Activated CD8-positive, alpha-beta T cell treated with anti-CD3 and anti-CD28 coated beads, Interleukin-2, amount 10 ng/mL, durations not matched to agents 7 days and 5 days (primary cell): Measurements from ENCODE around the gene GPATCH3. TPM values are rescaled to one million over a fixed set of nuclear protein-coding genes. Genes with fewer than 3 reads are reported as not detected.
A peak's percentile ranks its signal among the peaks of the same experiment; 100 is the strongest.

Experiments
- ATAC-seq: fragments of 150-1000 bp; cut with Tn5 transposase; one replicate; pipeline ENCODE4 v1.10.0; 2021; ENCODE audit warnings: moderate library complexity
- CTCF ChIA-PET: fragments of 350-600 bp; sonication (Branson Sonifier 250); formaldehyde crosslinking; loops from one replicate; lab custom pipeline; 2021; ENCODE audit warnings: antibody characterized with exemption; lab: Charles Lee
- POLR2A ChIA-PET: fragments of 350-600 bp; sonication (Branson Sonifier 250); formaldehyde crosslinking; loops from one replicate; lab custom pipeline; 2021; ENCODE audit warnings: antibody characterized with exemption; lab: Charles Lee
- DNase-seq: peaks from one replicate; pipeline ENCODE4 v3.0.0-alpha.2; 2020
- H3K27ac Mint-ChIP-seq: one replicate; pipeline ENCODE4 v1.8.0; 2021; ENCODE audit warnings: mild to moderate bottlenecking, mixed read lengths
- H3K27me3 Mint-ChIP-seq: one replicate; pipeline ENCODE4 v1.8.0; 2021; ENCODE audit warnings: low read depth, mixed read lengths
- H3K36me3 Mint-ChIP-seq: one replicate; pipeline ENCODE4 v1.8.0; 2021; ENCODE audit warnings: low read depth, mixed read lengths
- H3K4me1 Mint-ChIP-seq: one replicate; pipeline ENCODE4 v1.8.0; 2021; ENCODE audit warnings: low read depth, mixed read lengths
- H3K4me3 Mint-ChIP-seq: one replicate; pipeline ENCODE4 v1.8.0; 2021; ENCODE audit warnings: mild to moderate bottlenecking, mixed read lengths
- H3K9me3 Mint-ChIP-seq: one replicate; pipeline ENCODE4 v1.8.0; 2022; ENCODE audit warnings: mixed read lengths; ENCODE audit not compliant: insufficient read depth
- total RNA-seq, 2 experiments: library from RNA; stranded (reverse); gene quantifications; one replicate each; pipeline ENCODE4 v1.2.3, GENCODE V29; 2021

Gene GPATCH3
- total RNA-seq, 2 experiments from 2014 or later: 14.9 to 16.4 TPM

DNA sequence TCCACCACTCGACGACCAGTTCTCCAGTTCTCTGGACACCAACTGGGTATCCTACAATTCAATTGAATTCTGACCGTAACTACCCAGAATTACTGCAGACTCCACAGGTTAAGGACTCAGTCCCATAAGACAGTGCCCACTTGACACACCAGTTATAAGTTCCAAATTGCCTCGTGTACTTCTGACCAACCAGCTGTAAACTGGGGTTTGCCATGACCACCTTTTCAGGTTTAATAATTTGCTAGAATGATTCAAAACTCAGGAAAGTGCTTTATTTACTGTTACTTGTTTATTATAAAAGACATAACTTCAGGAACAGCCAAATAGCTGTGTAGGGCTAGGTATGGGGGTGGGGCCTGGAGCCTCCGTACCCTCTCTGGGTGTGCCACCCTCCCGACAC, 36.6 kb upstream of the GPATCH3 start:
- DNase-seq: no peak
- H3K9me3 Mint-ChIP-seq: no peaks in the 10 kb centered on the region
- peaks cover 41% of the 10 kb centered on the region for H3K36me3 Mint-ChIP-seq
- POLR2A ChIA-PET: no interaction called here
- H3K27ac Mint-ChIP-seq: no peak overlapping the region
- no peak for ATAC-seq
- no peaks in the 10 kb centered on the region for H3K27me3 Mint-ChIP-seq
- no peak overlapping the region for H3K4me3 Mint-ChIP-seq
- H3K4me1 Mint-ChIP-seq: peaks cover 3% of the 10 kb centered on the region
- CTCF ChIA-PET: no interaction called here

DNA sequence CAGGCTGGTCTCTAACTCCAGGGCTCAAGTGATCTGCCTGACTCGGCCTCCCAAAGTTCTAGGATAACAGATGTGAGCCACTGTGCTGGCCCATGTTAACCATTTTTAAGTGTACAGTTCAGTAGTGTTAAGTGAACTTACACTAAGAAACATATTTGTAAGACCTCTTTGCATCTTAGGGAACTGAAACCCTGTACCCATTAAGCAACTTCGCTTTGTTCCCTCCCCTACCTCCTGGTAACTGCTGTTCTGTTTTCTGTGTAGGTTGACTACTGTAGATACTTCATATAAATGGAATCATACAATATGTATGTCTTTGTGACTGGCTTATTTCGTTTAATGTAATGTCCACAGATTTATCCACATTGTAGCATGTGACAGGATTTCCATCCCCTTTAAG, 32.3 kb upstream of the GPATCH3 start:
- DNase-seq (no peak), ATAC-seq (no peak)
- Mint-ChIP-seq H3K4me1 (peaks cover under 1% of the 10 kb centered on the region), H3K9me3 (no peaks in the 10 kb centered on the region), H3K27me3 (no peaks in the 10 kb centered on the region), H3K4me3 (no peak overlapping the region), H3K27ac (no peak overlapping the region), H3K36me3 (peaks cover 51% of the 10 kb centered on the region)
- ChIA-PET POLR2A (interaction anchor here (1.0 kb wide), 1 partner anchor 11 kb away, joined by 5 read pairs; the partner anchor contains the start of gene NUDC), CTCF (no interaction called here)

DNA sequence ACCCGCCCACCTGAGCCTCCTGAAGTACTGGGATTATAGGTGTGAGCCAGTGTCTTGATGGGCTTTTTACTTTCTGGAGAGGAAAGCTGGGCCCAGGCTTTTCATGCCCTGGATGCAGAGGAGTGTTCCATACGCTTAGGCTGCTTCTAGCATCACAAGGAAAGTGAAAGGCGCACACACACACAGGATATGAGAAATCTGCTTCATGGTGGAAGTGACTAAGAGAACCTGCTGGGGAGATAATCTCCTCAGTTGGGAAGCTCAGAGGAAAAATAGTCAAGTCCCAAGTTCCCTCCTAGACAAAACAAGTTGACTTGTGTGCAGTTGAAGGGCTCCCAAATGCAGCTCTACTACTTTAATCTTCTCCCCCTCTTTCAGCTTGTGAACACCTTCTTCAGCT, 23.4 kb upstream of the GPATCH3 start:
- Mint-ChIP-seq H3K4me1 (peaks cover 41% of the 10 kb centered on the region), H3K27ac (no peak overlapping the region), H3K9me3 (no peaks in the 10 kb centered on the region), H3K36me3 (peaks cover 47% of the 10 kb centered on the region), H3K27me3 (no peaks in the 10 kb centered on the region), H3K4me3 (no peak overlapping the region)
- DNase-seq (no peak), ATAC-seq (no peak)
- ChIA-PET CTCF (interaction anchor here (0.6 to 1.3 kb wide), 2 partner anchors 78 to 122 kb away, joined by 3 read pairs; no protein-coding TSS in a partner anchor), POLR2A (interaction anchor here (1.6 kb wide), 1 partner anchor 24 kb away, joined by 4 read pairs; no protein-coding TSS in a partner anchor)

DNA sequence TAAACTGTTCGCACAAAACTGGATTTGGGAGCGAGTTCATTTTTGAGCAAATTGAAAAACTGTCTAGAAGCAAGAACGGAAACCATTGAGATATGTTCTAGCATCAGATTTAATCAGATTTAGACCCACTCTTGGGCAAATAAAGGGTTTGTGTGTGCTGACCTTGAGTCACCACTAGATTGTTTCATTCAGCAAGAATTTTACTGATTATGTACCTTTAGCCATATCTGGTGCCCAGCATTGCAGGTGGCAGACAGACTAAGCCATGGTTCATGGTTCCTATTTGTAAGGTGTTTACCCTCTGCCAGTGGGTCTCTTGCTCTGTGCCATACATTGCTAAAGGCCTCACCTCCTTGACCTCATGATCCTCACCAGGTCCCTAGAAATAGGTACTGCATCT, 22.6 kb upstream of the GPATCH3 start:
- H3K4me1 Mint-ChIP-seq: peaks cover 41% of the 10 kb centered on the region

DNA sequence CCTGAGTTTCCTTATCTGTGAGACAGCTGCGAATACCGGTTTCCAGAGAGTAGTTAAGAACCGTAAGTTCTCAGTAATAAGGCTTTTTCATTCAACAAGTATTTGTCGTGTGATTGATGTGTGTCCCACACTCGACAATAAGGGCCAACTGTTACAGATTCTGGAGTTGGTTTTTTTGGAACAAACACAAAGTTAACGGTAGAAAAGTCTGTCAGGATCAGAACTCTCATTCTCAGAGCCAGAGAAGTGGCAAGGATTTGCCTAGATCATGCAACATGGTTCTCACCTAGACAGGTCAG, 22.1 kb upstream of the GPATCH3 start:
- H3K36me3 Mint-ChIP-seq: peaks cover 34% of the 10 kb centered on the region
- H3K27me3 Mint-ChIP-seq: no peaks in the 10 kb centered on the region
- ChIA-PET CTCF (interaction anchor here (0.9 kb wide), 1 partner anchor 75 kb away, joined by 3 read pairs; no protein-coding TSS in a partner anchor), POLR2A (interaction anchor here (0.7 to 2.4 kb wide), 3 partner anchors 22 to 380 kb away, joined by 3 to 17 read pairs (median 11); partner anchors contain the start of gene GPATCH3)
- ATAC-seq: no peak
- peak overlapping the region; percentile 98 for H3K4me3 Mint-ChIP-seq
- H3K4me1 Mint-ChIP-seq: peaks cover 40% of the 10 kb centered on the region
- H3K27ac Mint-ChIP-seq: peak overlapping the region; percentile 99
- H3K9me3 Mint-ChIP-seq: no peaks in the 10 kb centered on the region
- DNase-seq: no peak

More for the DNA sequence above, 22.6 kb upstream of the GPATCH3 start:
- H3K27me3 Mint-ChIP-seq: no peaks in the 10 kb centered on the region
- DNase-seq (no peak), ATAC-seq (no peak)
- H3K27ac Mint-ChIP-seq: peak overlapping the region; percentile 99
- H3K9me3 Mint-ChIP-seq: no peaks in the 10 kb centered on the region
- peak overlapping the region; percentile 98 for H3K4me3 Mint-ChIP-seq
- ChIA-PET CTCF (interaction anchor here (1.3 kb wide), 1 partner anchor 123 kb away, joined by 3 read pairs; no protein-coding TSS in a partner anchor), POLR2A (interaction anchor here (2.4 kb wide), 1 partner anchor 58 kb away, joined by 11 read pairs; no protein-coding TSS in a partner anchor)
- H3K36me3 Mint-ChIP-seq: peaks cover 38% of the 10 kb centered on the region

DNA sequence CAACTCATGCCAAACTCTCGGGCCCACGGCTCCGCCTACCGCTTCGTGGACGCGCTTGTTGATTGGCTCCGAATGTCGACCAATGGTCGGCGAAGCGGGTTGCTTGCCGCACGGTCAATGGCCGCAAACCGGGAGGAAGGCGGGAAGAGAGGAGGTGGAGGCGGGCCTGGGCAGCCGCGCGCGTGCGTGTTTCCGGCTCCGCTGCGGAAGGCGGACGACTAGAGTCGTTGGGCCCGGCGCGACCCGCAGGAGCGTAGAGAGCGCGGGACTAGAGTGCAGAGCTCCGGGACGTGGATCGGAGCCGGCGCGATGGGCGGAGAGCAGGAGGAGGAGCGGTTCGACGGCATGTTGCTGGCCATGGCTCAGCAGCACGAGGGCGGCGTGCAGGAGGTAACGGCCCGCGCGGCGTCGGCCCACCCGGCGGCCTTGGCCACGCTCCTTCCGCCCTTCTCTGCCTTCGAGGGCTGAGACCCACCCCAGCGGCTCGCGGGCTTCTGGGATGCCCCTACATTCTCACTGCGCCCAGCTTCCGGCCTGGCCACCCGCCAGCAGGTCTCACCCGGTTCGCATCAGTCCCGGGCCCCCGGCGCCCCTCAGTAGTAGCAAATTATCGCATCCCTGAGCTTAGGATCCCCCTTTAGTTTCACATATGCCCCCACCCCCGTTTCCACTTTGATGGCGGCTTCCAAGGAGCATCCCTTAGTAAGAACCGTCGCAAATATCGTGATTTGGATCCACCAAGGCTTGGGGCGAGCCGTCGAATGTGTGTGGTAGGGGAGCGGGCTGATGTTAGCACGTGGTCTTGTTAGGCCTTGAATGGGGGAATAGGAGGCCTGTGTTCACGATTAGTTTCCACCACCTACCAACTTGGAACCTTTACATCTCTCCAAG, 21.5 kb upstream of the GPATCH3 start, which contains the start of gene NUDC:
NUDC (plus strand) TSS at position 204 of the 891 bp plus-strand sequence; CDS start at position 310, 106 bp downstream.
- Mint-ChIP-seq H3K27ac (peak within 1 kb of the TSS; percentile 99), H3K9me3 (no peaks in the 10 kb centered on the region), H3K4me3 (peak within 1 kb of the TSS; percentile 98), H3K4me1 (peaks cover 36% of the 10 kb centered on the region), H3K27me3 (no peaks in the 10 kb centered on the region), H3K36me3 (peaks cover 31% of the 10 kb centered on the region)
- POLR2A ChIA-PET: interaction anchor here (0.6 to 2.4 kb wide), 6 partner anchors 10 to 379 kb away, joined by 3 to 17 read pairs (median 4); partner anchors contain the start of gene GPATCH3
- ATAC-seq (peak; percentile 95), DNase-seq (peak; percentile 98)
- CTCF ChIA-PET: interaction anchor here (0.9 to 2.2 kb wide), 2 partner anchors 21 to 75 kb away, joined by 3 to 5 read pairs; partner anchors contain the start of gene GPATCH3

DNA sequence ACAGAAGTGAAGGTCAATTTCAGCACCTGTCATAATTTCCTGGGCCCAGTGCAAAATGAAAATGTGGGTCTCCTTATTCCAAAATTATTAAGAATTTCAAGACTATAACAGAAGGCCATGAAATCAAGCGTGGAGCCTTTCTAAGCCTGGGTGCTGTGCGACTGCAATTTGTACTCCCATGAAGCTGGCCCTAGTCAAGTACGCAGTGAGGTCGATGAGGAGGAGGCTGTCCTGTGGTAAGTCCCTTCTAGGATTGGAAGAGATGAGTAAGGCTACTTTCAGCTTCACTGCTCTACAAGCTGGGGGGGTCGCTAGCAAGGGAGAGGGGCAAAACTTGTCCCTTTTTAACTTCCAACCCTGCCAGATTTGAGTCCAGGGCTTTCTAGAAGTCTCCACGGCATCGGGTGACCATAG, 20.9 kb upstream of the GPATCH3 start:
- Mint-ChIP-seq H3K27me3 (no peaks in the 10 kb centered on the region), H3K9me3 (no peaks in the 10 kb centered on the region), H3K36me3 (peaks cover 28% of the 10 kb centered on the region), H3K4me1 (peaks cover 36% of the 10 kb centered on the region), H3K27ac (peak overlapping the region; percentile 99), H3K4me3 (peak overlapping the region; percentile 98)
- POLR2A ChIA-PET: interaction anchor here (0.6 to 2.4 kb wide), 5 partner anchors 11 to 56 kb away, joined by 3 to 17 read pairs (median 5); partner anchors contain the start of gene GPATCH3
- DNase-seq (no peak), ATAC-seq (peak; percentile 61)
- CTCF ChIA-PET: interaction anchor here (2.2 kb wide), 1 partner anchor 21 kb away, joined by 5 read pairs; the partner anchor contains the start of gene GPATCH3

DNA sequence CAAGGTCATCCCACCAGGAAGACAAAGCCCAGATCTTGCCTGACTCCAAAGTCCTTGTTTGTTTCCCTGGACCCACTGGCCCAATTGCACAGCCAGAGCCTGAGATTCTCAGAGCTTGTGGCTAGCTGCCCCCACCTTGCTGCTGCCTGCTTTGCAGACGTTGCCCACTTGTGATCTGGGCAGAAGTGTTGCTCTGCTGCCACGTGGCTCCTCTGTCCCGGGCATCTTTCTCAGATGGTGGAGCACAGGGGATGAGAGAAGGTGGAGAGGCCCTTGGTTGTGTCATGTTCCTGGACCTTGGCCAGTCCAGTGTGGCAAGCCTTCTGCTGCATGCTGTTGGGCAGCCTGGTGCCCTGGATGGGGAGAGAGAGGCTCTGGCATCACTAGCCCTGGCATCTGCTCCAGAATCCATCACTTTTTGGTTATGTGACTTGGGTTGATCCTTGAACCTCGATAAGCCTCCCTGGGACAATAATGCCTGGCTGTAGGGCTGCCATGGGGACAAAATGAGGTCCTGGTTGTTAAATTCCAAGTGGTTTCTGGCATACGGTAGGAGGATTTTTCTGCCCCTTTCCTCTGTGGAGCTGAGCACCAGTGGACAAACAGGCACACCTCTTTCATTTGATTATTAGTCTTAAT, 15.1 kb upstream of the GPATCH3 start:
- ChIA-PET POLR2A (interaction anchor here (0.6 kb wide), 1 partner anchor 12 kb away, joined by 4 read pairs; no protein-coding TSS in a partner anchor), CTCF (interaction anchor here (1.0 to 1.1 kb wide), 2 partner anchors 9 to 15 kb away, joined by 3 read pairs; partner anchors contain the start of gene GPATCH3)
- Mint-ChIP-seq H3K9me3 (no peaks in the 10 kb centered on the region), H3K4me3 (no peak overlapping the region), H3K36me3 (no peaks in the 10 kb centered on the region), H3K4me1 (peaks cover 1% of the 10 kb centered on the region), H3K27me3 (peaks cover 3% of the 10 kb centered on the region), H3K27ac (no peak overlapping the region)
- DNase-seq (no peak), ATAC-seq (no peak)

DNA sequence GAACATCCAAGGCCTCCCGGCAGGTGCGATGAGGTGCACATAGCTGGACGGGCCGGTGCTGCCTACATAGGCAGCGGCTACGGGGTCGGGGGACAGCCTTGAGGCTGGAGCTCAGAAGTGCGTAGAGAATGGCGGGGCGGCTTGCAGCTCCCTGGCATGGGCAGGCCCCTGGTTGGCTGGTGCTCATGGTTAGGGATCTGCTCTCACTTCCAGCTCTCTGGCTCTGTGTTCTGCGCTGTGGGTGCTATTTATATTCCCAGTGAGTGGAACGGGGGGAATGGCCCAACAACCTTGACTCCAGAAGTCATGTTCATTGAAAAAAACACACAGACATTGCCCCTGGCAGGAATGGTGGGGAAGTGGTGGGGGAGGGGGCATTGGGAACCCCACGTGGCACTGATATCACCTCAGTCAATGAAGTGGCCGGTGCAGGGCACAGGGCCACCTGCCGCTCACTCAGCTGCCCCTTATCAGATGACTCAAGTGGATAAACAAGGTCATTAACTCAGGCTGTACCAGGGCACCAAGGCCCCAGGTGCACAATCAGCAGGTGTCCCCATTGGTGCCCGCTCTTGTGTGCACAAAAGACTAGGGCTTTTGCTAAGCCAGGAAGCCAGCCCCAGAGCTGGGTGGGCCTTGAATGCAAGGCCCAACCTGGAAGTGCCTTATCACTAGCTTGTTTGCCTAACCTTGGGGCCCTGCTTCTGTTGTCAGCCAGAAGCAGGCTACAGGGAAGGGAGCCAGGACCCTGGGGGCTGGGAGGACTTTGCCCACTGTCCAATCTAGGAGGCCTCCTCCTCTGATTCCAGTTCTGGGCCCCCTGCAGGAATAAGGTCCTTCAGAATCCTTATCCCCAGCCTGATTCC, 13.7 kb upstream of the GPATCH3 start, which contains the start of gene NR0B2:
NR0B2 (minus strand) TSS at position 222 of the 866 bp plus-strand sequence; CDS start at position 187, 35 bp downstream.
- Mint-ChIP-seq H3K9me3 (no peaks in the 10 kb centered on the region), H3K4me3 (no peak within 1 kb of the TSS), H3K36me3 (no peaks in the 10 kb centered on the region), H3K27ac (no peak within 1 kb of the TSS), H3K4me1 (no peaks in the 10 kb centered on the region), H3K27me3 (peaks cover 7% of the 10 kb centered on the region)
- ChIA-PET POLR2A (interaction anchor here (0.7 to 1.5 kb wide), 2 partner anchors 14 to 28 kb away, joined by 3 to 8 read pairs; partner anchors contain the start of gene GPATCH3), CTCF (no interaction called here)
- DNase-seq (no peak), ATAC-seq (no peak)

DNA sequence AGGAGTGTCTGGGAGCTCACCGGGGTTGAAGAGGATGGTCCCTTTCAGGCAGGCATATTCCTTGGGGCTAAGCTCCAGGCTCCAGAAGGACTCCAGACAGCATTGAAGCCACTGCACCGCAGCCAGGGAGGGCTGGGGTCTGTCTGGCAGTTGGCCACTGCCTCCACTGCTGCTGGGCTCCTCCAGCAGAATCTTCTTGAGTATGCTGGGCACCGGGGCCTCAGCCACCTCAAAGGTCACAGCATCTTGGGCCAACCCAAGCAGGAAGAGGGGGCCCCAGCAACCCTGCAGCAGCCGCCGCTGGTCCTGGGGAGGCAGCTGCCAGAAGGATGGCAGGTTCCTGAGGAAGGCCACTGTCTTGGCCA, 13.1 kb upstream of the GPATCH3 start:
- ChIA-PET POLR2A (interaction anchor here (1.5 kb wide), 1 partner anchor 13 kb away, joined by 8 read pairs; the partner anchor contains the start of gene GPATCH3), CTCF (interaction anchor here (0.6 kb wide), 1 partner anchor 26 kb away, joined by 3 read pairs; no protein-coding TSS in a partner anchor)
- Mint-ChIP-seq H3K27ac (no peak overlapping the region), H3K9me3 (no peaks in the 10 kb centered on the region), H3K4me1 (no peaks in the 10 kb centered on the region), H3K4me3 (no peak overlapping the region), H3K36me3 (no peaks in the 10 kb centered on the region), H3K27me3 (peaks cover 7% of the 10 kb centered on the region)
- ATAC-seq (no peak), DNase-seq (no peak)
